Smooth muscle cell of the brain vasculature (primary cell): ENCODE results near the gene SMIM12.
"Not testable (repeated sequence)": the region's sequence is repeated elsewhere in the genome, so short reads cannot be mapped to it uniquely, and the experiment has no call there.

Source experiments
- DNase-seq: peaks from one replicate; pipeline ENCODE4 v3.0.0-alpha.2; 2012; ENCODE audit warnings: low read depth, low spot score

Gene SMIM12

DNA sequence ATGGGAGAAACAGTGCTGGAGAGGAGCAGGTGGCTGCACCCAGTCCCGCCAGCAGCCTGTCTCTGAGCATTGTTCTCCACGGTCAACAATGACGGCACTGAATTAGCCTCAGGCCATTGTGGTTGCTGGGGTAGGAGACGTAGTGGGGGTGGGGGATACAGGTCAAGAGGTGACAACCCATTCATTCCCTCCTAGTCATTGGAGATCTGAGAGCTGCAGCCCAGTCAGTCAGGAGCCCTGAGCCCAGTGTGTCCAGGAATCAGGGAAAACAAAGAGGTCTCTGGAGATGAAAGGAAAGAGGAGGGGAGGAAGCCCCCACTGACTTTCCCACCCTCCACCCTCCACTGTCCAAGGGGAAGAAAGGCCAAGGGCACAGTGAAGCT is 15.3 kb downstream of the SMIM12 start:
- DNase-seq: no peak

DNA sequence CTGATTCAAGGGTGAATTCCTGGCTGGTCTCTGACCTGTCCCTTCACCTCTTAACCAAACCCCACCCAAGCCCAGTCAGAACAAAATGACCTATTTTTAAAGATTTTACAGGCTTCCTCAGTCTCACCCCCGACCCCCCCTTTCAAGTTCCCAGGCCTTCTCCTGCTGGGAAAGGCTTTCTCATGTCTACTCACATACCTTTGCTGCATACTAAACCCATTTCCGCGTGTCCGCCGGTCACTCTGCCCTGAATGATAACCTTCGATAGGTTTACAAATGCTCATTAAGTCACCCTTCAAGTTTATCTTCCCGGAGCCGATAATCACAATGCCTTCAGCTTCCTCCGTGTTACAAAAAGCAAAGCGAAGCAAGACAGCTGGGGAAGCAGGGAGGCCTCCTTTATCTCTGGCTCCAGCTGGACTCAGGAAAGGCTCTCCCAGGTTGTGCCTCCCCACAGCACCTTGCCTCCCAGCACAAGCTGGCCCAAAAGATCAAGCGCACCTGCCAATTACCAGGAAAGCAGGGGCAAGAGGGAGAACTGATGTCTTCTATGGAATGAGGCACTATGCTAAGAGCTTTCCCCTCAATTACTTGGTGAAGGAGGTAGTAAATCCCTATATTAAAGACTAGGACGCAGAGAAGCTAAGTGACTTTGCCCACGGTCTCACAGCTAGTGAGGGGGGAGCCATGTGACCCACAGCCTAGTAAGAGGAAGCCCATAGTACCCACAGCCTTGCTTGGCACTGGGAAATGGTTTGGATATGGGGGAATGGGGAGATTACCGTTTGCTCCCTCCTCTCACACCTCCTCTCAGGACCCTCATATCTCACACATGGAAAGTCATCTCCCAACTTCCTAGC is 15.9 kb downstream of the SMIM12 start:
- no peak for DNase-seq

DNA sequence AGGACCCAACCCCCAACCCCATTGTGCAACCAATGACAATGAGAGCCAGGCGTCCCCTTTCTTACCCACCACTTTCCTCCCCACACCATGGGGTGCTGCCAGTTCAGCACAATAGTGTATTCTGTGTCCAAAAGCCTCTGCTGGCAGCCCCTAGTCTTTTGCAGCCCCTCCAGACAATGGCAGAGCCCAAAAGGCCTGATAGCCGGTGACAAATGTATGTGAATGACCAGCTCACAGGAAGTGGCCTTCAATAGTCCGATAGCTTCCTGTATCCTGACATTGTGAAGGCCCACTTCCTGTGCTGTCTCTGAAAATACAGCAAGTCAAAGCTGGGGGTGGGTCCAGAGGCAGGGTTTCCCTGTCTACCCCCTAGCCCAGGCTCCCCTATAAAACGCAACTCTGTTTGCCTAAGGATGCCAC is 16.6 kb downstream of the SMIM12 start:
- DNase-seq: no peak

DNA sequence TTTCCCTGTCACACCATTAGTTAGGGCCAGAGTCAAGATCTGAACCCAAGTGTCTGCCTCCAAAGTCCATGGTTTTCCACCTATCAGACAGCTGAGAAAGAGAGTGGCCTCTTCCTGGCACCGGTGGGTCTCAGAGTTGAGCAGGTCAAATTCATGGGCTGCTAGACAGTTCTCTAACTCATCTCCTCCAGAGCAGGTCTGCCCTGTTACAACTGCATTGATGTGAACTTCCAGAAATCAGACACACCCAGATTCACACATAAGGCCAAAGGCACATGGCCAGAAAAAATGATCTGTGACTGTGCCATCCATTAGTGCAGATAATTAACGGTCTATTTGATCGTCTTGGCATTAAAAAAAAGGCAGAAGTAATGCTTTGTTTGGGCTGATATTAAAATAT is 17.5 kb downstream of the SMIM12 start:
- DNase-seq: no peak

DNA sequence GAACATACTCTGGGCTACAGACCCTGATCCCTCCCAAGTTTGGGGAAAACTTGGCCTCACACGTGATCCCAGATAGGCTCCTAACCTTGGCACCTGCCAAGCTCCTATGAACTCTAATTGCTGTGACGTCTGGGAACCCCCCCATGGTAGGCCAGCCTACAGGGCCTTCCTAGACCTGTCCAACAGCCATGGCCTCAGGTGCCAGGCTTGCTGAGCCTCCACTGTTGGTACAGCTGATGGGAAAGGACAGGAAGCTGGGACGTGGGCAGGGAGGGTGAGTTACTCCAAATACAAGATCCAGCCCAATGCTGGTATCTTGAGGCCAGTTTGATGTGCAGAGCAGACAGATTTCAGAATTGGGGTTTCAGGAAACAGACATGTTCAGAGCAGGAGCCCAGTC is 19.1 kb downstream of the SMIM12 start:
- no peak for DNase-seq

DNA sequence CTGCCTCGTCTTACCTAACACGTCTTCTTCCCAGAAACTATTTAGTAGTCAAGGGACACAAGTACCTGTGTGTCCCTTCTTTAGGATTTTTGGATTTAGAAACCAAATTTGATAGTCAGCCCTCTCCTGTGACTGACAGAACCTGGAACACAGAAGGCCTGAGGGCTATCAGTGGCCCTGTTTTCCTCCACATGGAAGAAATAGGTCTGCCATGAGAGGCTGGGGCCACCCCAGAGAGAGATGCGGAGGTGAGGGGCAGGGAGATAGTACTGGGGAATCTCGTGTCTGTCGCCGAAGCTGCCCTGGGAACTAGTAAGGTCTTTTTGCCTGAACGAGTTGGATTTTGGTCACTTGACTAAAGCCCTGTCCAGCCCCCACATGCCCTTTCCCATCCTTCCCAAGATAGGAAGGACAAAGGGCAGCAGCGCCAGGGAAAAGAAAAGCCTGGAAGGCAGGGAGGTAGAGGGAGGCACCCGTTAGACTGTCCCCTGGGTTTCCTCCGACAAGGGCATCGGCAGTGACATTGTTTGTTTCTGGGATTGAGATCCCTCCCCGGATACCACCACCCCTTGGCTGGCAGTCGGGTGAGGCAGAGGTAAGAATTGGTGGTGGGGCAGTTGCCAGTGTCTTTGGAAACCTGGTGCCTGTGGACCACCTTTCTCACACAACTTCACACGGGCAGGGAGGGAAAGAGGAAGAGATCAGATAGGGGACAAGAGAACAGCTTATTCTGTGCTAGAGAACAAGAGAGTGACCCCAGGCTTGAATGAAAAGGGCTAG is 19.8 kb downstream of the SMIM12 start:
- no peak for DNase-seq

DNA sequence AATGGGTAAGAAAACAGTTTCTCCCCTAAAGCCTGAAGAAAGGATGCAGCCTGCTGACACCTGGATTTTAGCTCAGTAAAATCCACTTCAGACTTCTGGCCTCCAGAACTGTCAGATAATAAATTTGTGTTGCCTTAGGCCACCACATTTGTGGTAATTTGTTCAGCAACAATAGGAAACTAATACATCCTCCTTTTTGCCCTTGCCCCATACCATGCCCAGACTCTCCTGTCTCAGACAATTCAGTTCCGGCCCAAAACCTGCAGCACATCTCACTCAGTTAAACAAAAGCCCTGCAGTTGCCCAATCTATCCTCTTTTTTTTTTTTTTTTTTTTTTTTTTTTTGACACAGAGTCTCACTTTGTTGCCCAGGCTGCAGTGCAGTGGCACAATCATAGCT is 25.8 kb downstream of the SMIM12 start:
- no peak for DNase-seq

DNA sequence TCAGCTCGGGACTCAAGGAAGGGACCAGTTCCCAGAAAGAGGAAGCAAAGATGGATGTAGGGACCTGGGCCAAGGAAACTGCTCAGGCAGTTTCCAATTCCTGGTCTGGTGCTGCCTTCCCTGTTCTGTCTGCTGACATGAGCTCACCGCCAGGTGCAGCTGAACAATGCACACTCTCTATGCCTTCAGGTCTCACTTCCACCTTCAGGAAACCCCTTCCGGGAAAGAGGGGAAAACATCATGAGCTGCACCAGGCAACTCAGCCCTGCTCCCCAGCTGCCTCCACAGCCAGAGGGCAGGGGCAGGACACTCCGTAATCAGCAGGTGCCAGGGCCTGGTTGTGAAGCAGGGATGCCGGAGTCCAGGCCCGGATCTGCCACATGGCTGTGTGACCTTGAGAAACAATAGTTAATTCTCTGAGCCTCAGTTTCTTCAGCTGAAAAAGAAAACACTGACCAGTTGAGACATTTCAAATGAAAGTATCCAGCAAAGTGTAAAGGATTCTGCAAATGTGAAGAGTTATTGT is 27.8 kb downstream of the SMIM12 start:
- DNase-seq: no peak

DNA sequence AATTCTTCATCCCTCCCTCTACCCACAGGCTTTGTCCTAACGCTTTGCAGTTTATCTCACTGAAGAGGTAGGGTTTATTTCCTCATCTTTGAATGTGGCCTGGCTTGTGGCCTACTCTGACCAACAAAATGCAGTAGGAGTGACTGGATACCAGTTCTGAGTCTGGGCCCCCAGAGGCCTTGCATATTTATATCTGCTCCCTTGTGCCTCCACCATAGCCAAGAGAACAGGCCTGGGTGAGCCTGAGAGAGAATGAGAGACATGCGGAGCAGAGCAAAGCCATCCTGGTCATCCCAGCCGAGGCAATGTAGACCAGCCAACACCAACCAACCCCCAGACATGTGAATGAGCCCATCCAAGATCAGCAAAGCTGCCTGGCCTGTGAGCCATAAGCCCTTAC is 30.3 kb downstream of the SMIM12 start:
- DNase-seq: no peak

DNA sequence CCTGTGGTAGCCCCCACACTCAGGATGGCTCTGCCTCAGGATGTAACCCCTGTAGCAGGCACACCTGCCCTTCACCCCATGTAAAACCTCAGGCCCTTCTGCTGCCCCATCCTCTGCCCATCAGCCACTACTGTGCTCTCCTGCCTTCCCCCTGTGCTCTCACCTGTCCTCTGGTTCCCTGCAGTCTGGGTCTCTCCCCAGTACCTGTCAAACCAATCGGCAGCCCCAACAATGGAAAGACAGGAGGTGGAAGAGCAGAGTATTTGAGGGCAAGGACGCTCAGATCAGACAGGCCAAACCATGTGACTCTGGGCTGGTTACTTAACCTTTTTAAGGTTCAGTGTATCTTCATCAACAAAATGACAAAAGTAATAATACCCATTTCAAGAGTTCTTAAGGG is 30.9 kb downstream of the SMIM12 start:
- no peak for DNase-seq

DNA sequence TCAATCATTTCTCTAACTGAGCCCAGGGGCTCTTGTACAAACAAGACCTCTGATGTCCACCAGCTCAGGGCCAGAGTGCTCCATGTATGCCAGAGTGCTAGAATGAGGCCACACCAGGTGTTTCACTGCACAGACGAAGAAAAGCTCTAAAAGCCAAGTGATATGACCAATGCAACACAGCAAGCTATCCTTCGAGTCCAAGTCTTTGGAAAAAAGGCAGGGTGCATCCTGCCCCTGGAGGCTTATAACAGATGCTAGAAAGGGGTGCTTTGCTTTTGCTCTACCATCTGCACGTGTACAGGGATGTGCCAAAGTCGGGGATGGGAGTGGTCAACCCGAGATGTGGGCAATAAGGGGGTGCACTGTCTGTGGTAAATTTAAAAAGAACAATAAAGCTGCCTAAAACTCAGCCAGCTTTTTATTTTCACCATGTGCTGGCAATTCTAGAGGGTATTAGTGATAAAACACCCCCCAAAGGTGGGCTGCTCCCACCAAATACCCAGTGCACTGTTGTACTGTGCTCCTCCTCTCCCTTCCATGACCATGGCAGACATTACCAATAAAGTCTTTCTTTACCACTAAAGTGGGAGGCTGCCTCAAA is 32.1 kb downstream of the SMIM12 start:
- no peak for DNase-seq

DNA sequence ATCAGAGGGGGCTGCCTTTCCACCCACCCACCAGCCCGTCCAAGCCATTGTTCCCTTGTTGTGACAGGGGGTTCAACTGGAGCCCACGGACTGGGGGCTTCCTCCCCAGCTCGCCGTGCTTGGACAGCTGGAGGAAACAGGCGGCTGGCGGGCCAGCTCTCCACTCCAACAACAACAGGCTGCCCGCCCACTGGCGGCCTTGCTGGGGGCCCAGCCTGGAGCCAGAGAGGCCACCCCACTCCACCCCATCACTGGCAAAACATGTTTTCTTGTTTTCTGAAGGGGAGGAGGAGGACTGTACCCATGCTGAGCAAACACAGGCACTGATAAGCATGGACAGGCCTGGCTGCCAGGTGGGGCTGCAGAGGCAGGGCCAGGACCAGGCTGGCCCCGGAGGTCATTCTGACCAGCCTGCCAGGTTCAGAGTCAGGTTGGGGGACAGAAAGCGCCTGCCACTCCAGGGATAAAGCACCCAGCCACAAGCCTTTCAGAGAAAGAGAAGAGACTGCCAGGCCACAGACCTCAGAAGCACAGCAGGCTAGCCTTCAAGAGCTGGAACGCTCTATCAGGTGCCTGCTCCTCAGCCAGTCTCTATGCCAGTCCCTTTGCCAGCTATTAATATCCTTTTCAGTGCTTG is 34.0 kb downstream of the SMIM12 start:
- no peak for DNase-seq

DNA sequence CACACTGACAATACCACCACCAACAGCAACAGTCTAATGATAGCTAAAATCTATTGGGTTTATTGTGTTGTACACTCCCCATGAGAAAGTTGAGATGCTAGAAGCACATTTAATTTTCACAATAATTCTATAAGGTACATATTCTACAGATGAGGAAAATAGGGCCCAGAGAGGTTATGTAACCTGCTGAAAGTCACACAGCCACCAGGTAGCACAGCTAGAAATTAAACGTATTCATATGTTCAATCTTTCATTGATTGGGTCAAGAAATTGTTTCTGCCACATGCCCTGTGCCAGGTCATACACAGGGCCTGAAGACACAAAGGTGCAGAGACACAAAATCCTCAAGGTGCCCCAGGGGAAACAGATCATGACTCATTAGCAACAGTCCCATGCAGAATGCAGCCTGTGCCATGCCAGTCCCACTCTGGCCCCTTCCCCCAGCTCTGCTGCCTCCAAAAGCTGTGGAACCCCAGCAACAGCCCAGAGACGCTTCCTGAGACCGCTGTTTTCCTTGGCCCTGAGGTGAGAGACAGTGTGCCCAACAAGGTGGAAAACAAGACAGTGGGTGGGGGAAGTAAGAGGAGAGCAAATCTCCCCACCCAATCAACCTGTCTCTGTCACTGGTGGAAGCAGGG is 34.6 kb downstream of the SMIM12 start:
- no peak for DNase-seq

DNA sequence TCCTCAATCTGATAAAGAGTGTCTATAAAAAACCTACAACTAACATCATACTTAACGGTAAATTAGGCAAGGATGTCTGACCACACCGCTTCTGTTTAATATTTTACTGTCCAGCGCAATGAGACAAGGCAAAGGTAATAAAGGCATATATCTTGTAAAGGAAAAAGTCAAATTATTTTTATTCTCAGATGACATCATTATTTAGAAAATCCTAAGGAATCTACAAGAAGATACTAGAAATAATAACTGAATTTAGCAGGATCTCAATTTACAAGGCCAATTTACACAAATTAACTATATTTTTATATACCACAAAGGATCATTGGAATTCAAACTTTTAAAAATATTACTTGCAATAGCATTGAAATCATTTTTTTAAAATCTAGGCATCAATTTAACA is 37.3 kb downstream of the SMIM12 start:
- no peak for DNase-seq

DNA sequence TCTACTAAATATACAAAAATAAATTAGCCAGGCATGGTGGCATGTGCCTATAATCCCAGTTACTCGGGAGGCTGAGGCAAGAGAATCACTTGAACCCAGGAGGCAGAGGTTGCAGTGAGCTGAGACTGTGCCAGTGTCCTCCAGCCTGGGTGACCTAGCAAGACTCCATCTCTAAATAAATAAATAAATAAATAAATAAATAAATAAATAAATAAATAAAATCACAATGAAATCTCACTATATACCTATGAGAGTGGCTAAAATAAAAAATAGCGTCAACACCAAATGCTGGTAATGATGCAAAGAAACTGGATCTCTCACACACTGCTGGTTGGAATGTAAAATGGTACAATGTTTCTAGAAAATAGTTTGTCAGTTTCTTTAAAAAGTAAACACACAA is 40.7 kb downstream of the SMIM12 start:
- DNase-seq: not testable (repeated sequence)

DNA sequence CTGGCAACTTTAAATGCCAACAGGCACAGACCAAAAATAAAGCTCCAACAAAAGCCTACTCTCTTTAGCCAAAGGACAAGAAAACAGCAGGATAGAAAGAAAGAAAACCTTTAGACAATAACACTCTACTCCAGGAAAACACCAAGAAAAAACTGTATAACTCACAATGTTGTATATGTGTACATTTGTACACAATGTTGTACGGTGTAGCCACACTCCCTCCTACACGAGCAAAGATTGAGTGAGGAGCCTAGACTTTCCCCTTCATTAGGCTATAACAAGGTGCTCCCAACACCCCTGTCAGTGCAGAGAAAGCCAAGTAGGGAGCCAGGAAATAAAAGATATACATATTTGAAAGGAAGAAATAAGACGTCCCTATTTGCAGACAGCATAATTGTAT is 42.8 kb downstream of the SMIM12 start:
- no peak for DNase-seq

DNA sequence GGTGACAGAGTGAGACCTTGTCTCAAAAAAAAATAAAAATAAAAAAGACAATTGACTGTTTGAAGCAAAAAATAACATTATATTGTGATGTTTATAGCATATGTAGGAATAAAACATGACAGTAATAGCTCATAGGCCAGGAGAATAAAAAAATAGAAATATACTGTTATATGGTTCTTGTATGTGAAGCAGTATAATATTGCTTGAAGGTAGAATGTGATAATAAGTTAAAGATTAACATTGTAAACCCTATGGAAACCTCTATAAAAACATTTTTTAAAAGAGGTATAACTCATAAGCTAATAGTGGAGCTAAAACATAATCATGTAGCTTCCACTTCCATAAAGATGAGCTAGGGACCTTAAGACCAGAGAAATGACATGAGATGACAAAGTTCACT is 43.2 kb downstream of the SMIM12 start:
- DNase-seq: no peak

DNA sequence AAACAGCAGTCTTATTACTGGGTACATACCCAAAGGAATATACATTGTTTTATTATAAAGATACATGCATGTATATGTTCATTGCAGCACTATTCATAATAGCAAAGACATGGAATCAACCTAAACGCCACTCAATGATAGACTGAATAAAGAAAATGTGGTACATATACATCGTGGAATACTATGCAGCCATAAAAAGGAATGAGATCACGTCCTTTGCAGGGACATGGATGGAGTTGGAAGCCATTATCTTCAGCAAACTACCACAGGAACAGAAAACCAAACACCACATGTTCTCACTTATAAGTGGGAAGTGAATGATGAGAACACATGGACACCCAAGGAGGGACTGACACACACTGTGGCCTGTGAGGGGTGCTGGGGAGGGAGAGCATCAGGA is 48.8 kb downstream of the SMIM12 start:
- not testable (repeated sequence) for DNase-seq

DNA sequence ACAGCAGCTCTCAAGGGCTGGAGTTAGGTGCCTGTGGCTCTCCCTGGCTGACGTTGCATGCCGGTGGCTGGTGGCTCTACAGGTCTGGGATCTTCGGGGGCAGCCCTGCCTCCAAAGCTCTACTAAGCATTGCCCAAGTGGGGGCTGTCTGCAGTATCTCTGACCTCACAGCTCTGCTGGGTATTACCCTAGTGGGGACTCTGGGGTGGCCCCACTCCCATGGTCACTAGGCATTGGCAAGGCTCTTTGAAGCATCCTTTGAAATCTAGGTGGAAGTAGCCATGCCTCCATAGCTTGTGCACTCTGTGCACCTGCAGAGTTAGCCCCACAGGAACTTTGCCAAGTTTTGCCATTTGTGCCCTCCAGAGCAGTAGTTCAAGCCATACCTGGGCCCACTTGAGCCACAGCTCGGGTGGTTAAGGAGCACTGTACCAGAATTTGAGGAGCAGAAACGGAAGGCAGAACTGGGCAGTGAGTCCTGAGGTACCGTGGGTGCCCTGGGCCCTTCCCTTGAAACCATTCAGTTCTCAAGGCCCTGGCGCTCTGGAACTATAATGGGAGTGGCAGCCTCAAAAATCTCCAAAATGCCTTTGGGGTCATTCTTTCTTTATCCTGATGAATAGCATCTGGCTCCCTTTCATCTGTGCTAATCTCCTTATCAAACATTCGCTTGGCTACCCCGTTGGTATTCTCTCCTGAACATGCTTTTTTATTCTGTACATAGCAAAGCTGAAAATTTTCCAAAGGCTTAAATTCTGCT is 51.3 kb downstream of the SMIM12 start:
- no peak for DNase-seq

DNA sequence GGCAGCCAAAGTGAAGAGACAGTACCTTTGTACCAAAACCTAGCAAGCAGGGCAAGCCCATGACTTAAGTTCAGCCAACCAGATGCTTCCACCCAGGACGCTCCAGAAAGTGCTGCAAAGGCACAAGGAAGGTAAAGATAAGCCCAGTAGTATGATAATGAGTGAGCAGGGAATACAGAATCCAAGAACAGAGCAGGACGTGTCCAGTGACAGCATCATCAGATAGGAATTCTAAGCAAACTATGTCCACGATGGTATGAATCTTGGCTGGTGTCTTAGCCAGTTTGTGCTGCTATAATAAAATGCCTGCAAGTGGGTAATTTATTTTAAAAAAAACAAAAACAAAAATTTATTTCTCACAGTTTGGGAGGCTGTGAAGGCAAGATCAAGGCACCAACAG is 53.2 kb downstream of the SMIM12 start:
- DNase-seq: no peak

DNA sequence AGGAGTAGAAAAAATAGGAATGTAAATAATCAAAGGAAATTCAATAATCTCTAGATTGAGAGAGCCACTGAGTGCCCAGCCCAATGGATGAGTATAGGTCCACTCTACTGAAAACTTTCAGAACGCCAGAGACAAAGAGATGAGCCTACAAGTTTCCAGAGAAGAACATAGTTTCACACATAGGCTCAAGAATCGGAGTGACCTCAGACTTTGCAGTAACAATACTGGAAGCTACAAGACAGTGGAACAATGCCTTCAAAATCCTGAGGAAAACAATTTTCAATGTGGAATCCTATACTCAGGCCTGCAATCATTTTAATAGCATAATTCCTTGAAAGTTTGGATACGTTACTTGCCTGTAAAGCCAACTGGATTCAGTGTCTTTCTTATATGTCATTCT is 55.8 kb downstream of the SMIM12 start:
- DNase-seq: no peak
